Measurements from ENCODE around the gene KCNQ1. TPM values are rescaled to one million over a fixed set of nuclear protein-coding genes. Genes with fewer than 3 reads are reported as not detected.
"Not testable (repeated sequence)": the region's sequence is repeated elsewhere in the genome, so short reads cannot be mapped to it uniquely, and the experiment has no call there.

The KCNQ1 gene
- polyA plus RNA-seq, 3 donors, result 11.5 to 13.4 (median 12.7) TPM

DNA sequence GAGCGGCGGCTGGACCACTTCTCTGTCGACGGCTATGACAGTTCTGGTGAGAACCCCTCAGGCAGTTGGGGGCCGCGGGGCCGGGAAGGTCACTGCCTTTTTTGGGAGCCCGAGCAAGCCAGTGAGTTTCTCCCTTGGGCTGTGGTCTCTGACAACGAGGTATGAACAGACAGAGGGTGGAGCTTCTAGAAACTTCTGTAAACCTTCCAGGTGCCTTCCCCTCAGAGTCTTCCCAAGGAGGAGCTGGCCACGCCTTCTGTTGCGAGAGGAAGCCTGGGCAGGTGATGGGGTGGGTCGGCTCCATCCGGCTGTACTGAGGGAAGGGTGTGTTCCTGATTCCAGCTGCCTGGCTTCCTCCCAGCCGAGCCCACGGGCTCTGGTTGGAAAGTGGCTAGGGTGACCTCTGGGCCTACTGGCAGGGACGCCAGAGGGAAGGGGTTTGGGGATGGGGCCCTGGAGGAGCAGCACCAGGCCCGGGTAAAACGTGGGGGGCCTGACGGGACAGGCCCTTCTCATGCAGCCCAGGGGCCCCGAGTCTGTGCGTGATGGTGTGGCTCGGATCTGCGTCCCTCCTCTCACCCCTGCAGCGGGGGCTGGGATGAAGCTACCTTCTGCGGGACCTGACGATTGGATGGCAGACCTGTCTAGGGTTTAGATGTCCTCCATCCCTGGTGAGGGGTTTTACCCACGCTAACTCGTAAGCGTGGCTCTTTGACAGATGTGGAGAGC is 144.2 kb downstream of the KCNQ1 start:
- DNase-seq, result no peak

DNA sequence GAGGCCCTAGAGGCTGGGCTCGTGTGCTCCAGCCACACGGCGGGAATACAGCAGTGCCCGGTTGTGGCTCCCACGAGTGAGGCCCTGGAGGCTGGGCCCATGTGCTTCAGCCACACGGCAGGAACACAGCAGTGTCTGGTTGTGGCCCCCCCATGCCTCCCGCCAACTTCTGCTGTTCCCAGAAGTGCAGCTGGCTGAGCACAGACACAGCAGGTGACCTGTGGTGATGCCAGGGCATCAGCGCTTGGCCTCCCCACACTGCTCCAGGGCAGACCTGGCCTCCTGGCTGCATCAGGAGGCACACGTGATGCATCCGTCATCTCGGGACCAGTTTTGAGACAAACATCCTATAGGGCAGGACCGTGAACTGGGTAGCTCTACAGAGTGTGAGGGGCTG is 144.7 kb downstream of the KCNQ1 start:
- no peak for DNase-seq

DNA sequence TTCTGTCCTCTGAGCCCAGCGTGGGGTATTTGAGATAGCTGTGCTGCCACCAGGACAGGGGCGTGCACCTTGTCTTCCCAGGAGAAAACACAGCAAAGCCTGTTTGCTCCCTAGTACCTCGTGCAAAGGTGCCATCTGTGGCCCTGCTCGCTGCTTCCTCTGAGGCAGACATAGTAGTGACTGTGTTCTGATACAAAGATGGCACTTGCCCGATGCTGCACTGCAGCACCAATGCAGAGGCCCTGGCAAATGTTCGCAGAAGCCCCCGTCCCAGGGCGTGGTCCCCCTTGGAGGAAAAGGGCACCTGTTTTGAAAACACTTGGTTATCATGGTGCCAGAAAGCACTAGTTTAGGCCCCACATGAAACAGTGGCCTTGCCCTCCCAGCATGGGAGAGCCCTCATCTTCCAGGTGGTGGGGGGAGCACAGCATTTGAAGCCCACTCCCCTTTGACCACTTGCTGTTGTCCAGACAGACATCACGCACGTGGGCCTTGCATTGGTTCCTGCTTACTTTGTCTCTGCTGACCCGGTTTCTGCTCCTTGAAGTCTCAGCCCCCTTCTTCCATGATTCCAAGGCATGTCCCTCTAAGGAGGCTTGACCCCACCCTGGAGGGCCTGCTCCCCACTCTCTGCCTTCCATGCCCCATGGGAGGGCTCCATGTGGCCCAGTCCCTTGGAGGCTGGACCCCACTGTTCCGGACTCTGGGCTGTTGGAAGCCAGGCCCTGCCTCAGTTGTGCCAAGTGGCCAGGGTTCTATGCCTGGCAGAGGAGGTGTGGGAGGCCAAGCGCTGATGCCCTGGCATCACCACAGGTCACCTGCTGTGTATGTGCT is 145.5 kb downstream of the KCNQ1 start:
- DNase-seq, result no peak

DNA sequence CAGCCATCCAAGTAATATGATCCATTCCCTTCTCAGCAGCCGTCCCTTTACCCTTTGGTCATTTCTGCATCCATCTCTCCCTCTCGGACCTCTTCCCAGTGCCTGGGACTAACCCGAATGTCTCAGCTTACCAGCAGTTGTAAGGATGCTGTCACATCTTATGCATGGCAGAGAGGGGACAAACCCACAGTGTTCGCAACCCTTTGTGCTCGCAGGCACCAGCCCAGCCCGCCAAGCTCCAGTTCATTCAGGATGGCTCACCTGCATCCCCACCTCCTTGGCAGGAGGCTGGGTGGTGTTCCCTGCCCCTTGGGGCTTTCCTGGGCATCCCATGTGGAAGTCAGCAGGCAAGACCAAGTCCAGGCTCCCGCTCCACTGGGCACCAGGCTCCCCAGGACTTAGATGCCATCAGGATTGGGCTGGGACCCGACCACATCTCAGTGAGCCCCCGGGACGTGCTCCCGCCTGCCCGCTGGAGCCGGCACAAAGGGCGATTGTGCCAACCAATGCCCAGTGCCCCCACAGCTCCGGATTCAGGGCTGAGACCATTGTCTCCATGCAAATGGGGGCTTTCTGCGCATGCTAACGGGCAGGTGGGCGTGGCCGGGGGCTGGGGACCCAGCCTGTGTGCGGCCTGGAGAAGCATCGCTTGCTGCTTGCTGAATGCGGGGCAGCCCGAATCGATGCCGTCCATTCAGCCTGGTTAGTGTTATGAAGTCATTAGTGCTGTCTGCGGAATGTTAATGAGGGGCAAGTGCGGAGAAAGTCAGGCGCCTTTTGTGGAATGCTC is 146.4 kb downstream of the KCNQ1 start:
- no peak for DNase-seq

DNA sequence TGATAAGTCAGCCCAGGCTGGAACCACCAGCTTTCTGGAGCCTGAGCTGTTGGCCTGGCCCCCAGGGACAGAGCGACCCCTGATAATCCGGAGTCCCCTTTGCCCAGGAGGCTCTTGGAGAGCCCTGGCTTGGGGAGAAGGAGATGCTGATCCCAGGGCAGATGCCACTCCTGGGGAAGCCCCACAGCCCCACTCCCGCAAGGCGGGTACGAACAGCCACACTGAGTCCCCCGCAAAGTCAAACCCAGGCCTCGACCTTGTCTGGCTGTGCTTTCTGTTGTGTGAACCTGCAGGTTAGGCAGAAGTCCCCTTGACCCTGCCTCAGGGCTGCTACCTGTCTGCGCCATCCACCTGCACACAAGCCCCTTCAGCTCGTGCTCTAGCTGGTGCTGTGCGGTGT is 147.0 kb downstream of the KCNQ1 start:
- no peak for DNase-seq

DNA sequence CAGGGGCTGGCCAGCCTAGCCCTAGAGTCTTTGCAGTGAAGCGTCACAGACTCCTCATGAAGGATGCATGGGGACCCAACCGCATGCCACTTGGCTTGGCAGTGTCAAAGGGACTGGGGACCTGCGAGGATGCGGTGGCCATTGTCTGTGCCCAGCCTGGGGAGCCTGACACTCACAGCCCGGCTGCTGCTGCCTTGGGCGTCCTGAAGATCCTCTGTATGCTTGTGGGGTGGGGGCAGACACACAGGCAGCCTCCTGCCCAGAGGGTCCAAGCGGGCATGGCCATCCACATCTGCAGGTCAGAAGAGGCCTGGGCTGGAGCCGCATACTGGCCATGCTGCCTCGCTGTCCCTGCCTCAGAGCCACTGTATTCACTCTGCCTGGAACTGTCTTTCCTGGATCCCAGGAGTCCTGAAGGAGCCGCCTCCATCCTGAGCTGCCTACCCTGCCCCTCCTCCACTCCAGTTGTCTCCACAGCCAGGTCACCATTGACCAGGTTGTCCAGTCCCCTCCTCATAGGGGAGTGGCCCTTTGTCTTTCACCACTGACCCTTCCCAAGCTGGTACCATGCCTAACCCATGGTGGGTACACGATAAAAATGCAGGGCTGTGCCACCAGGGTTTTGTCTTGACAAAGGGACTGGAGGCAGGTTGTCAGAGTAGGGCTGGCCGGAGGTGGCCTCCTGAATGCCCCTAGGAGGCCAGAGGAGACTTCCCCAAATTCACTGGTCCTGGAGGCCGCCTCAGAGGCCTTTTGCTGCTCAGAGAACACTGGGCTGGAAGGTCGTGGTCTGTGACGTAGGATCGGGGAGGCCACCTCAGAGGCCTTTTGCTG is 148.0 kb downstream of the KCNQ1 start:
- no peak for DNase-seq

DNA sequence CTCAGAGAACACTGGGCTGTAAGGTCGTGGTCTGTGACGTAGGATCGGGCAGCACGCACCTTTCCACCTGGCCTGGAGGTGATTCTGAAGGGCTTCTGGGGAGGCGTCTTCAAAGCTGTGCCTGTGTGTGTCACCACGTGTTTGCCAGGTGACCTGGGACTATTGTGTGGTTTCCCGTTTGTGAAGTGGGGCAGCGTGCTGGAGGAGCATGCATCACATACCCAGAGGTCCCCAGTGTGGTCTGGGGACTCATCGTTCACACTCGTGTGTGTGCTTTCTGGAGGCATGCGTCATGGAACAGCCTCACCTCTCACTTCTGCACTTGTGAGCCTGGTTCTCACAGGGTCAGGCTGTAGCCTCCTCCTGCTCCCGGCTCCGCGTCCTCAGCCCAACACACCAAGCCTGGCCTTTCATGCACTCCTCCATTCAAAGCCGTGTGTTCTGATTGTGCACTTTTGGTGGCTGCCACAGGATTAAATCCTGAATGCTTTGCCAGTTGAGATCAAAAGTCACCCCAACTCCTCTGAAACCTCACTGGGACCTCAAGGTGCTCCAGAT is 148.7 kb downstream of the KCNQ1 start:
- DNase-seq, result no peak

DNA sequence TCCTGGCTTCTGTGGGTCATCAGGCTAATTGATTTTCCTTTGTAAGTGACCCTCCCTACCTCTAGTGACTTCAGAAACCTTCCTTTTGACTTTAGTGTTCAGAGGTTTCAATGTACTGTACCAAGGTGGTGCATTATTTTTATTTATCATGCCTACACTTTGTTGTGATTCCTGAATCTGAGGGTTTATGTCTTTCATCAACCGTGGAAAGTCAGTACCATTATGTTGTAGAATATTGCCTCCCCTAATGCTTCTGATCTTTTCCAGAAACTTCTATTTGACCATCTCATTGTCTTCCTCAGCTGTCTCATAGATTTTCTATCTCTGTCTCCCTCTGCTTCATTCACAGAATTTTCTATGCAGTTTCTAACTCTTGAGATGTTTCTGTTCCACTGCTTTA is 149.5 kb downstream of the KCNQ1 start:
- no peak for DNase-seq

DNA sequence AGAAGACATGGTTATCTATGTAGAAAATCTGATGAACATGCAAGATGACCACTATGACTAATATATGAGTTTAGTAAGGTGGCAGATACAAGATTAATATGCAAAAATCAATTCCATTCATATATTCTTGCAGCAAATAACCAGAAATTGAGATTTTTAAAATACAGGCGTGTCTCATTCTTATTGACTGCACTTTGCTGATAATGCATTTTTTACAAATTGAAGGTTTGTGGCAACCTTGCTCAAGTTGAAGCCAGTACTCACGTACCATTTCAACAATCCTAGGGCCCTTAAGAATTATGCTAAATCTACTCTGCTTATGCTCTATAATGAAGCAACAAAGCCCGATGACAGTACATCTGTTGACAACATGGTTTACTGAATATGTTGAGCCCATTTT is 150.4 kb downstream of the KCNQ1 start:
- no peak for DNase-seq

DNA sequence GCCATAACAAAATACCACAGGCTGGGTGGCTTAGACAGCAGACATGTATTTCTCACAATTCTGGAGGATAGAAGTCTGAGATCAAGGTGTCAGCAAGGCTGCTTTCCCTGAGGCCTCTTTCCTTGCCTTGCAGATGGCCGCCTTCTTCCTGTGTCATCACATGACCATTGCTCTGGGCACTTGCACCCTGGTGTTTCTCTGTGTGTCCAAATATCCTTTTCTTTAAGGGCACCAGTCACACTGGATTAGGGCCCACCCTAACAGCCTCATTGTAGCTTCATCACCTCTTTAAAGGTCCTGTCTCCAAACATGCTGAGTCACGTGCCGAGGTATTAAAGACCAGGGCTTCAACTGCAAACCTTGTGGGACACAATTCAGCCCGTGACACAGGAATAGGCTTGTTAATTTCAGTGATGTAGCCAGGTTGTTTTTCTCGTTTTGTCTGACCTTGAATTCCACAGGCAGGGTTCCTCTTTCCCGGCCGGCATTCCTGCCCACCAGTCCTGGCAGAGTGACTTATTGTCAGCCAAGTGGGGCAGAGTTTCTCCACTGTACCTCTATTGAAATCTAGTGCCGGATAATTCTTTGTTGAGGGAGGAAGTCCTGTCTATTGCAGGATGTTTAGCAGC is 154.9 kb downstream of the KCNQ1 start:
- no peak for DNase-seq

DNA sequence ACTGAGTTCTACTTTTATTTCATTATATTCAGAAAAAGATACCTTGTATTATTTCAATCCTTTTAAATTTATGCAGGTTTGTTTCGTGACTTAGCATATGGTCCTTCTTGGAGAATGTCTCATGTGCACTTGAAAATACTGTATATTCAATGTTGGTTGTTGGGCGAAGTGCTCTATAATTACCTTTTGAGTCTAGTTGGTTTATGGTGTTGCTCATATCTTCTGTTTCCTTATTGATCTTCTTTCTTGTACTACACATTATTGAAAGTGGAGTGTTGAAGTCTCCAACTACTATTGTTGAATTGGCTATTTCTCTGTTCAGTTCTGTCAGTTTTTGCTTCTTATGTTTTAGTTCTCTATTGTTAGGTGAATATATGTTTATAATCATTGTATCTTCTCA is 164.5 kb downstream of the KCNQ1 start:
- DNase-seq, result no peak

DNA sequence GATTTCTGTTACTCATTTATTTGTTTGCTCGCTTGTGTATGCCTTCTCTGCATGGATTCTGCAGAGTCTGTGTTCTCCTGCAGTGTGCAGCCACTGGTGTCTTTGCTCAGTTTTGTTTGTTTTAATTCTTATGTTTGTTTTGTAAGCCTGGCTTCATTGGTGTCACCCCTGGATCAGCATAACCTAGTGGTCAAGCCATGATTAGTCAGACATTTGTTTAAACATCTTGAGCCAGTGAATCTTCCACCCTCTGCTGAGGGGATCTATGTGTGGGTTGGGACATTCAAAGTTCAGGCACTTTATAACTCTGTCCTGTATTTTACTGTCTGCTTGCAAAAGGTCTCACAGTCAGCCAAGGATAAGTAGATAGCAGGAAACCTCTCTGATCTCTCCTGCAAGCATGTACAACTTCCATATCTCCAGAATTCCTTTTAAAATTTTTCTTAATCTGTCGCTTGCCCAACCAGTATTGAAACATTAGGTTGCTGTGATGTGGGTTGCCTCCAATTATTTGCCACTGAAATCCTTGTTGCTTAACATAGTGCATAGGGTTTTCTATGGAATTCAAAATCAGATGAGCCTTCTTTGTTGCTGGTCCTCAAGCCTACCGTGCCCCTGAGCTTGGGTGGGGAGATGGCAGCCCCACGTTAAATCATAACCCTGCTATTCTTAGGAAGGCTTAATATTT is 168.2 kb downstream of the KCNQ1 start:
- no peak for DNase-seq

DNA sequence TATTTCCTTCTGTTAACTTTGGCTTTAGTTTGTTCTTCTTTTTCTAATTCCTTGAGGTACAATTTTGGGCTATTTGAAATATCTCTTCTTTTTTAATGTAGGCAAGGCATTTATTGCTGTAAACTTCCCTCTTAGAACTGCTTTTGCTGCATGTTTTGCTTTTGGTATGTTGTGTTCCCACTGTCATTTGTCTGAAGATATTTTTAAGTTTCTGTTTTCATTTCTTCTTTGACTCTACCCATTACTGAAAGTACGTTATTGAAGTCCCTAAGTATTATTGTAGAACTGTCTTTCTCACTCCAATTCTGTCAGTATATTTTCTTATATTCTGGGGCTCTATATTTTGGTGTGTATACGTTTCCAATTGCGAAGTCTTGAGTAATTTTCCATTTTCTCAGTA is 177.1 kb downstream of the KCNQ1 start:
- no peak for DNase-seq

DNA sequence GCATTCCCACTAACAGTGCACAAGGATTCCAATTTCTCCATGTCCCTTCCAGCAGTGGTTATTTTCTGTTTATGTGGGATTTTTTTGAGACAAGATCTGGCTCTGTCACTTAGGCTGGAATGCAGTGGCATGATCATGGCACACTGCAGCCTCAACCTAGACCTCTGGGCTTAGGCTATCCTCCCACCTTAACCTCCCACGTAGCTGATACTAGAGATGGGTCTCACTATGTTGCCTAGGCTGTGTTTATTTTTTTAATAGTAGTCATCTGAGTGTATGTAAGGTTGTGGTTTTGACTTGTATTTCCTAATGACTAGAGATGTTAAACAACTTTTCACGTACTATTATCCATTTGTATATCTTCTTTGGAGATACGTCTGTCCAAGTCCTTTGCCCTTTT is 180.4 kb downstream of the KCNQ1 start:
- DNase-seq, result no peak

DNA sequence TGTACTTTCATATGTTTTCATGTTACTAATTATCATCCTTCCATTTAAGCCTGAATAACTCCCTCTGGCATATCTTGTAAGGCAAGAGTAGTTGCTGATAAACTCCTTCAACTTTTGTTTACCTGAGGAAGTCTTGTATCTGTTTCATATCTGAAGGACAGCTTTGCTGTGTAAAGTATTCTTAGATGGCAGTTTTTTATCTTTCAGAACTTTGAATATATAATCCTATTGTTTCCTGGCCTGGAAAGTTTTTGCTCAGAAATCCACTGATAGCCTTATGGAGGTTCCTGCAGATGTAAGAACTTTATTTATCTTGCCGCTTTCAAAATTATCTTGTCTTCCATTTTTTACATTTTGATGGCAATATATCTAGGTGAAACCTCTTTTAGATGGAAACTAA is 185.9 kb downstream of the KCNQ1 start:
- DNase-seq, result no peak

DNA sequence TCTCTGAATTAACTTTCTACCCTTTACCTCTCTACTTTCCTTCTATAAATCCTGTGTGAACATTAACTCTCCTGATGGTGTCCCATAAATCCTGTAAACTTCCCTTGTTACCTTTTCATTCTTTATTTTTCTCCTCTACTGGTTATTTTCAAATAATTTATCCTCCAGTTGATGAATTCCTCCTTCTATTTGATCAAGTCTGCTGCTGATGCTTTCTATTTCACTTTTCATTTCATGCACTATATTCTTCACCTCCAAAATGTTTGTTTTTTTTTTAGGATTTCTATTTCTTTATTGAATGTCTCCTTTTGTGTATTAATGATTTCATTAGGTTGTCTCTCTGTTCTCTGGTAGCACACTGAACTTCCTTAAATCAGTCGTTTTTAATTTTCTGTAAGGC is 186.4 kb downstream of the KCNQ1 start:
- DNase-seq, result no peak

DNA sequence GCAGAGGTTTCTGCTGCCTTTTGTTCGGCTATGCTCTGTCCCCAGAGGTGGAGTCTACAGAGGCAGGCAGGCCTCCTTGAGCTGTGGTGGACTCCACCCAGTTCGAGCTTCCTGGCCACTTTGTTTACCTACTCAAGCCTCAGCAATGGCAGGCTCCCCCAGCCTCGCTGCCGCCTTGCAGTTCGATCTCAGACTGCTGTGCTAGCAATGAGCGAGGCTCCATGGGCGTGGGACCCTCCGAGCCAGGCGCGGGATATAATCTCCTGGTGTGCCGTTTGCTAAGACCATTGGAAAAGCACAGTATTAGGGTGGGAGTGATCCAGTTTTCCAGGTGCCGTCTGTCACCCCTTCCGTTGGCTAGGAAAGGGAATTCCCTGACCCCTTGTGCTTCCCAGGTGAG is 195.0 kb downstream of the KCNQ1 start:
- not testable (repeated sequence) for DNase-seq

DNA sequence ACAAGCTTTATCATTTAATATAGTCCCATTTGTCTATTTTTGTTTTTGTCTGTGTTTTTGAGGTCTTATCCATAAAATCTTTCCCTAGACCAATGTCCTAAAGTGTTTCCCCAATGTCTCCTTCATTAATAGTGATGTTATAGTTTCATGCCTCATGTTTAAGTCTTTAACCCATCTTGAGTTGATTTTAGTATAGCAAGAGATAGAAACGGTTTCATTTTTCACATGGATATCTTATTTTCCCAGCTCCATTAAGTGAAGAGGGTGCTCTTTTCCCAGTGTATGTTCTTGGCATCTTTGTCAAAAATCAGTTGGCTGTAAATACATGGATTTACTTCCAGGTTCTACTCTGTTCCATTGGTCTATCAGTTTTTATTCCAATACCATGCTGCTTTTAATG is 196.8 kb downstream of the KCNQ1 start:
- no peak for DNase-seq

DNA sequence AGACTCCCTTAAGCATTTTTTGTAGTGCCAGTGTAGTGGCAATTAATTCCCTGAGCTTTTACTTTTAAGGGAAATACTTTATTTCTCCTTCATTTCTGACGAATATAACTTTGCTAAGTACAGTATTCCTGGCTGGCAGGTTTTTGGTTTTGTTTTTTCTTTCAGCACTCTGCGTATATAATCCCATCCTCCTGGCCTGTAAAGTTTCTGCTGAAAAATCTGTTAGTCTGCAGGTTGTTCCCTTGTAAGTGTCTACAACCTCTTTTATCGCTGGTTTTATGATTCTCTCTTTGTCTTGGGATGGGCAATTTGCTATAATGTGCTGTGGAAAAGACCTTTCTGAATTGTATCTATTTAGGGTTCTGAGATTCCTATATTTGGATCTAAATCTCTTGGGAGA is 198.9 kb downstream of the KCNQ1 start:
- DNase-seq, result no peak
